OCI-LY7 (cell line): ENCODE results near the gene LRP3. TPM values are rescaled to one million over a fixed set of nuclear protein-coding genes. Genes with fewer than 3 reads are reported as not detected.
"Not testable (repeated sequence)": the region's sequence is repeated elsewhere in the genome, so short reads cannot be mapped to it uniquely, and the experiment has no call there.

Experiments used
- BruUV-seq: library from RNA; stranded (reverse); fragments of 400-500 nt; replicated peaks from 2 replicates; lab custom pipeline; 2021; lab: Mats Ljungman, UMichigan
- CTCF ChIA-PET: fragments of 300-600 bp; sonication (Branson Sonifier 250); formaldehyde crosslinking; loops from one replicate; lab custom pipeline; 2022; ENCODE audit warnings: antibody characterized with exemption; ENCODE audit not compliant: unreplicated experiment; lab: Charles Lee
- POLR2A ChIA-PET: fragments of 300-600 bp; sonication (Branson Sonifier 250); formaldehyde crosslinking; loops from one replicate; lab custom pipeline; 2022; ENCODE audit warnings: antibody characterized with exemption; lab: Charles Lee
- DNase-seq: peaks from one replicate; pipeline ENCODE4 v3.0.0-alpha.2; 2015; ENCODE audit warnings: low spot score
- H2AFZ ChIP-seq: fragments of 200-600 bp; sonication (generic), shearing (Covaris generic); 2 replicates; pipeline ENCODE4 v1.6.1; 2014; ENCODE audit warnings: mild to moderate bottlenecking, antibody characterized with exemption, low read length, moderate library complexity
- H3K27ac ChIP-seq: fragments of 200-600 bp; sonication (generic); 2 replicates; pipeline ENCODE4 v1.5.1; 2014; ENCODE audit warnings: mixed run types, low read depth, mild to moderate bottlenecking, moderate library complexity, low read length, inconsistent platforms; ENCODE audit not compliant: poor library complexity, severe bottlenecking
- H3K36me3 ChIP-seq: fragments of 200-600 bp; sonication (generic); 2 replicates; pipeline ENCODE4 v1.6.1; 2014; ENCODE audit warnings: mild to moderate bottlenecking, antibody characterized with exemption, low read length, moderate library complexity, mixed read lengths; ENCODE audit not compliant: insufficient read depth
- H3K4me1 ChIP-seq: fragments of 200-600 bp; sonication (generic); 2 replicates; pipeline ENCODE4 v1.5.1; 2014; ENCODE audit warnings: mild to moderate bottlenecking, low read length; ENCODE audit not compliant: insufficient read depth, poor library complexity, severe bottlenecking
- H3K4me2 ChIP-seq: fragments of 200-600 bp; sonication (generic); 2 replicates; pipeline ENCODE4 v1.6.1; 2014; ENCODE audit warnings: mild to moderate bottlenecking, low read length
- H3K4me3 ChIP-seq: fragments of 200-600 bp; sonication (generic); 2 replicates; pipeline ENCODE4 v1.5.1; 2014; ENCODE audit warnings: mild to moderate bottlenecking, low read depth, low read length; ENCODE audit not compliant: poor library complexity, severe bottlenecking
- H3K79me2 ChIP-seq: fragments of 200-600 bp; sonication (generic); 2 replicates; pipeline ENCODE4 v1.6.1; 2016; ENCODE audit warnings: low read depth, mild to moderate bottlenecking, low read length, moderate library complexity, mixed read lengths; ENCODE audit not compliant: insufficient read depth
- H3K9me2 ChIP-seq: fragments of 200-600 bp; sonication (generic); 2 replicates; pipeline ENCODE4 v1.6.1; 2016; ENCODE audit warnings: mild to moderate bottlenecking, low read length, mixed read lengths; ENCODE audit not compliant: insufficient read depth
- H3K9me3 ChIP-seq: fragments of 200-600 bp; sonication (generic); 2 replicates; pipeline ENCODE4 v1.6.1; 2014; ENCODE audit warnings: mild to moderate bottlenecking, mixed run types, low read length, mixed read lengths
- H4K20me1 ChIP-seq: fragments of 200-600 bp; sonication (generic); 2 replicates; pipeline ENCODE4 v1.6.1; 2014; ENCODE audit warnings: mild to moderate bottlenecking, antibody characterized with exemption, low read length, moderate library complexity, mixed read lengths; ENCODE audit not compliant: insufficient read depth
- EZH2phosphoT487 ChIP-seq: fragments of 200-600 bp; sonication (generic); IDR thresholded peaks from 2 replicates; pipeline ENCODE4 v1.6.1; 2018; ENCODE audit warnings: low read depth, borderline replicate concordance, mild to moderate bottlenecking, mixed run types, antibody characterized with exemption, low read length, moderate library complexity, mixed read lengths
- intact Hi-C: fragments of 100-400 bp; cut with micrococcal nuclease; formaldehyde crosslinking; loops from one replicate; pipeline ENCODE4 v1.10.0; 2022; ENCODE audit not compliant: unreplicated experiment
- total RNA-seq, 2 experiments: library from RNA; depleted of rRNA in 1 of 2; stranded (reverse); fragments of >200 nt in 1 of 2; shearing (Covaris generic) in 1 of 2; gene quantifications; 2 replicates each; pipeline ENCODE4 v1.2.3, GENCODE V29; 2014 to 2022
- TF ChIP-seq, protein P1 (sequence below): fragments of 200-600 bp; sonication (generic); conservative IDR thresholded peaks from 2 replicates; pipeline ENCODE4 v1.5.1; 2014; ENCODE audit warnings: mild to moderate bottlenecking, antibody characterized with exemption, low read length, moderate library complexity, mixed read lengths

The LRP3 gene
- total RNA-seq, 2 experiments from 2014 or later = not detected

DNA sequence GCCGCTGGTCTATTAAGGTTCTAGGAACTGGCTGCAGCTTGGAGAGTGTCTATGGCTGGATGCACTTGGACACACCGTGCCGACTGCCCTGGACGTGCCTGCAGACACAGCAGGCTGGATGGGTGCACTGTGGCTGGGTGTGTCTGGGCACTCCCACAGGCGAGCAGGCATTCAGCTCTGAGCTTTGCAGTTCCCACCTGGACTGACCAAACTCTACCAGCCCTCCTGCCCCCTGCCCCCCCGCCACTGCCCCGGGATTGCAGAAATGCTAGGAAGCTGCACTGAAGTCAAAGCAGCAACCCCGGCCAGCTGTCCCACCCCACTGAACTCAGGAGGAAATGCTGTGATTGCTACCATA, 7.0 kb upstream of the LRP3 start:
- Histone ChIP-seq H3K79me2 (no peaks in the 10 kb centered on the region), H3K27ac (no peak overlapping the region), H3K4me1 (no peaks in the 10 kb centered on the region), H3K9me3 (no peaks in the 10 kb centered on the region), H2AFZ (no peak overlapping the region), H4K20me1 (no peaks in the 10 kb centered on the region), H3K4me2 (no peak overlapping the region), H3K4me3 (no peak overlapping the region), H3K9me2 (no peaks in the 10 kb centered on the region), H3K36me3 (no peaks in the 10 kb centered on the region)
- ChIA-PET POLR2A (no interaction called here), CTCF (no interaction called here)
- DNase-seq = no peak
- intact Hi-C loops = no loop called here
- no peak for TF ChIP-seq EZH2phosphoT487
- TF ChIP-seq, protein P1, sequence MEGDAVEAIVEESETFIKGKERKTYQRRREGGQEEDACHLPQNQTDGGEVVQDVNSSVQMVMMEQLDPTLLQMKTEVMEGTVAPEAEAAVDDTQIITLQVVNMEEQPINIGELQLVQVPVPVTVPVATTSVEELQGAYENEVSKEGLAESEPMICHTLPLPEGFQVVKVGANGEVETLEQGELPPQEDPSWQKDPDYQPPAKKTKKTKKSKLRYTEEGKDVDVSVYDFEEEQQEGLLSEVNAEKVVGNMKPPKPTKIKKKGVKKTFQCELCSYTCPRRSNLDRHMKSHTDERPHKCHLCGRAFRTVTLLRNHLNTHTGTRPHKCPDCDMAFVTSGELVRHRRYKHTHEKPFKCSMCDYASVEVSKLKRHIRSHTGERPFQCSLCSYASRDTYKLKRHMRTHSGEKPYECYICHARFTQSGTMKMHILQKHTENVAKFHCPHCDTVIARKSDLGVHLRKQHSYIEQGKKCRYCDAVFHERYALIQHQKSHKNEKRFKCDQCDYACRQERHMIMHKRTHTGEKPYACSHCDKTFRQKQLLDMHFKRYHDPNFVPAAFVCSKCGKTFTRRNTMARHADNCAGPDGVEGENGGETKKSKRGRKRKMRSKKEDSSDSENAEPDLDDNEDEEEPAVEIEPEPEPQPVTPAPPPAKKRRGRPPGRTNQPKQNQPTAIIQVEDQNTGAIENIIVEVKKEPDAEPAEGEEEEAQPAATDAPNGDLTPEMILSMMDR = no peak
- no TSS peak for BruUV-seq

DNA sequence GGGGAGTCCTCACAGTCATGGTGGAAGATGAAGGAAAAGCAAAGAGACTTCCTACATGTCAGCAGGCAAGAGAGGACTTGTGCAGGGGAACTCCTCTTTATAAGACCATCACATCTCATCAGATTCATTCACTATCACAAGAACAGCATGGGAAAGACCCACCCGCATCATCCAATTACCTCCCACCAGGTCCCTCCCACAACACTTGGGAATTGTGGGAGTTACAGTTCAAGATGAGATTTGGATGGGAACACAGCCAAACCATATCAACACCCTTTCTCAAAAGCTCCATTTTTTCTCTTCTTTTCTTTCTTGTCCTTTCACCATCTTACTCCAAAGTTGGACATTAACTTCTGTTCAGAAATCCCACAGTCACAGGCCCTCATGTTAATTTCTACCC, 4.7 kb upstream of the LRP3 start:
- Histone ChIP-seq H3K4me1 (no peaks in the 10 kb centered on the region), H3K36me3 (no peaks in the 10 kb centered on the region), H3K27ac (no peak overlapping the region), H3K4me3 (no peak overlapping the region), H3K9me3 (no peaks in the 10 kb centered on the region), H3K79me2 (no peaks in the 10 kb centered on the region), H3K4me2 (no peak overlapping the region), H4K20me1 (no peaks in the 10 kb centered on the region), H2AFZ (no peak overlapping the region), H3K9me2 (no peaks in the 10 kb centered on the region)
- DNase-seq = no peak
- CTCF ChIA-PET = no interaction called here
- TF ChIP-seq, protein P1 = no peak
- TF ChIP-seq EZH2phosphoT487 = no peak
- POLR2A ChIA-PET = interaction anchor here (0.7 kb wide), 1 partner anchor 134 kb away, joined by 3 read pairs; no protein-coding TSS in a partner anchor
- BruUV-seq = no TSS peak
- intact Hi-C loops = no loop called here

DNA sequence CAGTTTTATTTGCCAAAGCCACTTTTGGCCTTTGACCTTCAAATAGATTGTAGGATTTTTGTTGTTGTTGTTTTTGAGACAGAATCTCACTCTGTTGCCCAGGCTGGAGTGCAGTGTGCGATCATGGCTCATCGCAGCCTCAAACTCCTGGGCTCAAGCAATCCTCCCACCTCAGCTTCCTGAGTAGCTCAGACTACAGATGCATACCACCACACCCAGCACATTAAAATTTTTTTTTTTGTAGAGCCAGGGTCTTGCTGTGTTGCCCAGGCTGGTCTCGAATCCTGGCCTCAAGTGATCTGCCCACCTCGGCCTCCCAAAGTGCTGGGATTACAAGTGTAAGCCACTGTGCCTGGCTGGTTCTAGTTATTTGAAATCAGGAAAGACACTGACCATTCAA, 3.0 kb upstream of the LRP3 start:
- H3K4me3 ChIP-seq, DNase-seq, H3K79me2 ChIP-seq, H3K4me2 ChIP-seq, BruUV-seq, H3K36me3 ChIP-seq, H3K27ac ChIP-seq, H3K9me3 ChIP-seq, H3K4me1 ChIP-seq, H2AFZ ChIP-seq, H4K20me1 ChIP-seq, intact Hi-C loops, CTCF ChIA-PET, H3K9me2 ChIP-seq: not testable (repeated sequence)
- POLR2A ChIA-PET = interaction anchor here (0.7 kb wide), 1 partner anchor 1301 kb away, joined by 3 read pairs; no protein-coding TSS in a partner anchor
